ENCODE data around the gene WFS1.

WFS1 gene

DNA sequence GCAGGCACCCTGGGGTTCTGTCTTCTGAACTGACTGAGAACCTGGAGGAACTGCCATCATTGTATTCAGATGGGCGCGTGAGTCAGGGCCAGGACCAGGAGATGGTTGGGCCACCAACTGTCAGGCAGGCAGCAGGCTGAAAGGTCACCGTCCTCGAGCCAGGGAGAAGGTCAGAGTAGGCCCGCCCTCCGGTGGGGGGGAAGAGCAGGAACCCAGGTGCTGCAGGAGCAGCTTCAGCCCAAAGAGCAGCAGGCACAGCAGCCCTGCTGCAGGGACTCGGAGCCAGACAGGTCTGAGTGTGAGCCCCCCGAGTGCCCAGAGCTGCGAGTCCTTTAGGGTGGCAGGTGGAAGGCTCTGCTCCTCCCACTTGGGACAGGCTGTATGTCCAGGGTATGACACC is 26.4 kb downstream of the WFS1 start:
- Histone ChIP-seq H3K27me3 (no peaks in the 10 kb centered on the region), H3K9me3 (no peaks in the 10 kb centered on the region), H3K4me3 (ENCODE audit: low read depth, low read length) (no peak overlapping the region), H3K36me3 (peaks cover 20% of the 10 kb centered on the region), H3K4me1 (no peaks in the 10 kb centered on the region)
- no peak for DNase-seq
- TF ChIP-seq, protein P1, sequence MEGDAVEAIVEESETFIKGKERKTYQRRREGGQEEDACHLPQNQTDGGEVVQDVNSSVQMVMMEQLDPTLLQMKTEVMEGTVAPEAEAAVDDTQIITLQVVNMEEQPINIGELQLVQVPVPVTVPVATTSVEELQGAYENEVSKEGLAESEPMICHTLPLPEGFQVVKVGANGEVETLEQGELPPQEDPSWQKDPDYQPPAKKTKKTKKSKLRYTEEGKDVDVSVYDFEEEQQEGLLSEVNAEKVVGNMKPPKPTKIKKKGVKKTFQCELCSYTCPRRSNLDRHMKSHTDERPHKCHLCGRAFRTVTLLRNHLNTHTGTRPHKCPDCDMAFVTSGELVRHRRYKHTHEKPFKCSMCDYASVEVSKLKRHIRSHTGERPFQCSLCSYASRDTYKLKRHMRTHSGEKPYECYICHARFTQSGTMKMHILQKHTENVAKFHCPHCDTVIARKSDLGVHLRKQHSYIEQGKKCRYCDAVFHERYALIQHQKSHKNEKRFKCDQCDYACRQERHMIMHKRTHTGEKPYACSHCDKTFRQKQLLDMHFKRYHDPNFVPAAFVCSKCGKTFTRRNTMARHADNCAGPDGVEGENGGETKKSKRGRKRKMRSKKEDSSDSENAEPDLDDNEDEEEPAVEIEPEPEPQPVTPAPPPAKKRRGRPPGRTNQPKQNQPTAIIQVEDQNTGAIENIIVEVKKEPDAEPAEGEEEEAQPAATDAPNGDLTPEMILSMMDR (IDR thresholded peaks at IDR 0.05; ENCODE audit: low read depth, low read length), result no peak

DNA sequence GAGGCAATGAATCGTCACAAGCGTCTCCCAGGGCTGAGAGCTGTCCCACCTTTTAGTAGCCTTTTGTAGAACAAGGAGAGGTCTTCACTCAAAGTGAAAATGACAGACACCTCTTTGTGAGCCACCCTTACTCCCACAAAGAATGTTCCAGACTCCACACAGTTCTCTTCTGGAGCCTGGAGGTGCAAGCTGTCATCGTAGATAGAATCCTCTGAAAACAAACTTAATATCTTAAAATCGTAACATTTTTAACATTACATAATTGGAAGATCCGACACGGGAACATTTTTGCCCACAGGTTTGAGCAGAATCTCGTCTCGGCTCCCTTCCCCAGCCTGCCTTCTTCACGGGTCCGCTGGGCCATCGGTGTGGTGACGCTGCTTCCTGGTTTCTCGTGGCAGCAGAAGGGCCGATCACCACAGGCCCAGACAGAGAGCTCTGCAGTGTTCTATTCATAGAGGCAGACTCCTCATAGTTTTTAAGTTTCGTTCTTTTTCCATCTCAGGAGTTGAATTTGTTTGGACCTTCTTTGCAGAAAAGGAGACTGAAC is 27.7 kb downstream of the WFS1 start:
- TF ChIP-seq, protein P1 (IDR thresholded peaks at IDR 0.05; ENCODE audit: low read depth, low read length), result no peak
- no peak for DNase-seq
- Histone ChIP-seq H3K36me3 (peaks cover 28% of the 10 kb centered on the region), H3K4me3 (ENCODE audit: low read depth, low read length) (no peak overlapping the region), H3K4me1 (no peaks in the 10 kb centered on the region), H3K9me3 (no peaks in the 10 kb centered on the region), H3K27me3 (no peaks in the 10 kb centered on the region)

DNA sequence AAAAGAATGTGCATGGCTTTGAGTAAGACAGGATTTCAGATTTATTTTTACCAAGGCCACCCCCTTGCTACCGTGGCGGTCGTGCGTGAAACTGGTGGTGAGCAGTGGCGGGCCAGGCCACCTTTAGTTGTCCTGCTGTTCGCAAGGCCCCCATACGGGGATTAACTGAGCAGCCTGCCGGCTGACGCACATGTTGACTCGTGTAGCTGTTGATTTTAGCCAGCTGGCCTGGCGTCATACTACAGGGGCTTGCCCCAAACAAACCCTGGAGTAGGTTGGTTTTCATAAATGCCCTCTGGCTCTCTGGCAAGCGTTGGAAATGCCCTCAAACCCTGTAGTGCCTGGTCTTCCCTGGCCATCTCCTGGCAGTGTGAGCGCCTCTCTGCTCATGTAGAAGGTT is 28.4 kb downstream of the WFS1 start:
- no peak for DNase-seq
- TF ChIP-seq, protein P1 (IDR thresholded peaks at IDR 0.05; ENCODE audit: low read depth, low read length), result no peak
- H3K4me1 ChIP-seq, result no peaks in the 10 kb centered on the region
- no peak overlapping the region for H3K4me3 ChIP-seq (ENCODE audit: low read depth, low read length)
- peaks cover 35% of the 10 kb centered on the region for H3K36me3 ChIP-seq
- H3K9me3 ChIP-seq, result no peaks in the 10 kb centered on the region
- no peaks in the 10 kb centered on the region for H3K27me3 ChIP-seq

DNA sequence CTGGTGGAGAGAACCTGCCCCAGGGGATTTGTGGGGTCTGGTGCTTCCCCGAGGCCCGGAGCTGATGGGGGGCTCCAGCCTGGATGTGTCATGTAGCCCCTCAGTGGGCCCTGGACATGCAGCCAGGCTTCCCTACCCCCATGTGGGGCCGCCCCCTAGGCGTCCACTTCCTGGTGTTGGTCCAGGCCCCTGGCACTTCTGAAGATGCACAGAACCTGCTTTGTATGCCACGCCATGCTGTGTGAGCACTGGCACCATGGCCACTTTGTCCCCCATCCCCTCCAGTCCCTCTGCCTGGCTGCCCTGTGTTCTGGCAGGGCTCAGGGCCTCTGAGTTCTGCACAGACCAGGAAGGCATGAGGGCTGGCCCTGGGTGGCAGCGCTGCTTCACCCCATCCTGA is 29.2 kb downstream of the WFS1 start:
- H3K36me3 ChIP-seq, result peaks cover 37% of the 10 kb centered on the region
- DNase-seq, result no peak
- H3K9me3 ChIP-seq, result no peaks in the 10 kb centered on the region

DNA sequence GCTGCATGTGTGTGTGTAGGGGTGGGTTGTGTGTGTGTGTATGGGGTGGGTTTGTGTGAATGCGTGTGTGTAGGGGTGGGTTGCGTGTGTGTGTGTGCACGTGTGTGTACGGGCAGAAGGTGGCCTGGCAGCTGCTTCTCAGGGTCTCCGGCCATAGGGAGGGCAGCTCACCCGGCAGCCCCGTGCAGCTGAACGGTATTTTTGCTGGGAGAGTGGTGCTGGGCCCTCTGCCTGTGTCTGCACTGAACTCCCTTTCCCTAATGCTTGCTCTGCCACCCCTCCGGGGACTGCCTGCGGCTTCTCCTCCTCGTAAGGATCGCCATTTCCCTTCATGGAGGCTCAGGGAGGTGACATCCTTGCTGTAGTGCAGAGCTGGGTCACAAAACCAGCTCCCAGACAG is 30.2 kb downstream of the WFS1 start:
- no peak overlapping the region for H3K4me3 ChIP-seq (ENCODE audit: low read depth, low read length)
- no peaks in the 10 kb centered on the region for H3K4me1 ChIP-seq

More for the DNA sequence above, 29.2 kb downstream of the WFS1 start:
- TF ChIP-seq, protein P1 (IDR thresholded peaks at IDR 0.05; ENCODE audit: low read depth, low read length), result no peak
- H3K4me1 ChIP-seq, result no peaks in the 10 kb centered on the region
- no peak overlapping the region for H3K4me3 ChIP-seq (ENCODE audit: low read depth, low read length)
- no peaks in the 10 kb centered on the region for H3K27me3 ChIP-seq

DNA sequence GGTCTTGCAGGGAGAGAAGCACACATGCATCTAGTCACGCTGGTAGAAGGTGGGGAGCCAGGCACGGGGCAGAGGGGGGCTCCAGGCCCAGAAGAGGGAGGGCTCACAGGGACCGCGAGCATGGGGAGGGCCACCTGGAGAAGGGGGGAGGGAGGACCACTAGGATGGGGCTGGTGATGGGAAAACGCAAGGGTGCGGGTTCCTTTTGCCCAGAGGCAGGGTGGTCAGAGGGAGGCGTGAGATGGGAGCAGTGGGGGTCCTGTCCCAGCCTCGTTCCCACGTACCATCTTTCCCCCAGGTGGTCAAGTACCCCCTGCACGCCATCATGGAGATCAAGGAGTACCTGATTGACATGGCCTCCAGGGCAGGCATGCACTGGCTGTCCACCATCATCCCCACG is 30.7 kb downstream of the WFS1 start:
- peaks cover 36% of the 10 kb centered on the region for H3K36me3 ChIP-seq

More for the DNA sequence above, 30.2 kb downstream of the WFS1 start:
- Histone ChIP-seq H3K9me3 (no peaks in the 10 kb centered on the region), H3K27me3 (no peaks in the 10 kb centered on the region), H3K36me3 (peaks cover 37% of the 10 kb centered on the region)
- TF ChIP-seq, protein P1 (IDR thresholded peaks at IDR 0.05; ENCODE audit: low read depth, low read length), result no peak
- no peak for DNase-seq

More for the DNA sequence above, 30.7 kb downstream of the WFS1 start:
- Histone ChIP-seq H3K9me3 (no peaks in the 10 kb centered on the region), H3K4me1 (no peaks in the 10 kb centered on the region), H3K27me3 (no peaks in the 10 kb centered on the region), H3K4me3 (ENCODE audit: low read depth, low read length) (no peak overlapping the region)
- no peak for DNase-seq
- TF ChIP-seq, protein P1 (IDR thresholded peaks at IDR 0.05; ENCODE audit: low read depth, low read length), result no peak

Data from BE2C (cell line).